Esophagus (tissue), 2 donors: ENCODE results near the gene ARPC1A. TPM values are rescaled to one million over a fixed set of nuclear protein-coding genes. Genes with fewer than 3 reads are reported as not detected.

ENCODE experiments used
- H3K27ac ChIP-seq, 2 donors: one replicate each; pipeline ENCODE4 v1.5.1; 2013; ENCODE audit warnings: low read depth in 2 of 2, mild to moderate bottlenecking in 2 of 2, inconsistent platforms in 1 of 2, low read length in 1 of 2, moderate library complexity in 1 of 2
- H3K27me3 ChIP-seq, 2 donors: one replicate each; pipeline ENCODE4 v1.6.1; 2013; ENCODE audit warnings: low read length in 2 of 2, control low read depth in 1 of 2, mild to moderate bottlenecking in 1 of 2; ENCODE audit not compliant: insufficient read depth in 2 of 2, control insufficient read depth in 1 of 2
- H3K36me3 ChIP-seq, 2 donors: one replicate each; pipeline ENCODE4 v1.6.1; 2013; ENCODE audit warnings: low read length in 1 of 2; ENCODE audit not compliant: control insufficient read depth in 2 of 2, insufficient read depth in 2 of 2
- H3K4me1 ChIP-seq, 2 donors: one replicate each; pipeline ENCODE4 v1.6.1; 2013; ENCODE audit warnings: low read length in 1 of 2; ENCODE audit not compliant: control insufficient read depth in 2 of 2, insufficient read depth in 2 of 2
- H3K4me3 ChIP-seq, 2 donors: one replicate each; pipeline ENCODE4 v1.5.1; 2013; ENCODE audit warnings: low read length in 2 of 2, mild to moderate bottlenecking in 2 of 2, low read depth in 1 of 2, moderate library complexity in 1 of 2
- H3K9me3 ChIP-seq, 2 donors: one replicate each; pipeline ENCODE4 v1.6.1; 2013; ENCODE audit warnings: mild to moderate bottlenecking in 2 of 2, low read depth in 1 of 2, low read length in 1 of 2, moderate library complexity in 1 of 2; ENCODE audit not compliant: control insufficient read depth in 2 of 2, insufficient read depth in 1 of 2
- WGBS, 2 donors: extraction: QIAGEN DNeasy Blood & Tissue Kit; methylation state at CpG; one replicate each; pipeline ENCODE4 v1.1.7; 2013; 5-methylcytosine and 5-hydroxymethylcytosine counted together
- polyA plus RNA-seq, 2 donors: library from polyadenylated mRNA; stranded (reverse); fragments of 200-250 nt; gene quantifications; one replicate each; pipeline ENCODE4 v1.2.3, GENCODE V29; 2013
- donor health status: healthy with polysubstance abuse.
- donor health status: Bipolar disorder and iron deficiency.

The ARPC1A gene
- polyA plus RNA-seq, 2 donors = 150 to 209 TPM

DNA sequence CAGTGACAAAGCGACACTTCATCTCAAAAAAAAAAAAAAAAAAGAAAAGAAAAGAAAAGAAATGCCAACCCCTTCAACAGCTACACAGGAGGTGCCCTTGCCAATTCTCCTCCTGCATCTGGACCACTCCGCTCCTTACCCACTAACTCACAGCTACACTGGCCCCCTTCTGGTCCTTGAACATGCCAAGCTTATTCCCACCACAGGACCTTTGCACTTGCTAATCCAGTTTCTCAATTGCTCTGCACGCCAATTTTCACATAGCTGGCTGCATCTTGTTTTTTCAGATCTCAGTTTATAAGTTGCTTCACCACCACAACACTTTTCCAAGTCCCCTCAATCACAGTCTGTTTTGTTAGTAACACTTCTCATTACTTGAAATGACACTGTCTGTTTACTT is 77.2 kb downstream of the ARPC1A start:
- no peaks in the 10 kb centered on the region for H3K27me3 ChIP-seq
- H3K4me3 ChIP-seq = no peak overlapping the region
- 94 to 98% methylated on average over 2 to 3 of the region's 3 CpGs for WGBS, 2 donors
- peaks cover 22 to 47% of the 10 kb centered on the region in 2 donors for H3K36me3 ChIP-seq
- no peak overlapping the region for H3K27ac ChIP-seq
- H3K4me1 ChIP-seq = peaks cover 3 to 6% of the 10 kb centered on the region in 2 donors
- H3K9me3 ChIP-seq = no peaks in the 10 kb centered on the region

DNA sequence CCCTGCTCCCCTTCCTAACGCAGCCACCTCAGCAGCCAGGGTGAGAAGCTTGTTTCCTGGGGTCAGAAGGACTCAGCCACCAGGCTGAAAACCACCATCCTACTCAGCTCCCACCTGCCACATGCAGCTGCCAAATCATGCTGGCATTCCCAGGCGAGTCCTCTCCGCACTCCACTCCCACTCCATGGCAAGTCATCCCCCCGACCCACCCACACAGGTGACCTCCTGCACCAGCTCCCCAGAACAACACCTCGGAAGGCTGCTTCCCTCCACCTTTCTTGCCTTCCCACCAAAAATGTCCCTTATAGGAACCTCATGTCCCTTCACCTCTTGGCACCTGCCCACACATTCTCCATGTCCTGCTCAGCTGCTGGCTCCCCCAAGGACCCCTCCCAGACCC is 78.1 kb downstream of the ARPC1A start:
- peaks cover 22 to 41% of the 10 kb centered on the region in 2 donors for H3K36me3 ChIP-seq
- H3K4me1 ChIP-seq = peaks cover 3 to 6% of the 10 kb centered on the region in 2 donors
- H3K4me3 ChIP-seq = no peak overlapping the region
- H3K9me3 ChIP-seq = no peaks in the 10 kb centered on the region
- H3K27me3 ChIP-seq = no peaks in the 10 kb centered on the region
- 86 to 91% methylated on average over 5 of the region's 5 CpGs for WGBS, 2 donors
- no peak overlapping the region for H3K27ac ChIP-seq

DNA sequence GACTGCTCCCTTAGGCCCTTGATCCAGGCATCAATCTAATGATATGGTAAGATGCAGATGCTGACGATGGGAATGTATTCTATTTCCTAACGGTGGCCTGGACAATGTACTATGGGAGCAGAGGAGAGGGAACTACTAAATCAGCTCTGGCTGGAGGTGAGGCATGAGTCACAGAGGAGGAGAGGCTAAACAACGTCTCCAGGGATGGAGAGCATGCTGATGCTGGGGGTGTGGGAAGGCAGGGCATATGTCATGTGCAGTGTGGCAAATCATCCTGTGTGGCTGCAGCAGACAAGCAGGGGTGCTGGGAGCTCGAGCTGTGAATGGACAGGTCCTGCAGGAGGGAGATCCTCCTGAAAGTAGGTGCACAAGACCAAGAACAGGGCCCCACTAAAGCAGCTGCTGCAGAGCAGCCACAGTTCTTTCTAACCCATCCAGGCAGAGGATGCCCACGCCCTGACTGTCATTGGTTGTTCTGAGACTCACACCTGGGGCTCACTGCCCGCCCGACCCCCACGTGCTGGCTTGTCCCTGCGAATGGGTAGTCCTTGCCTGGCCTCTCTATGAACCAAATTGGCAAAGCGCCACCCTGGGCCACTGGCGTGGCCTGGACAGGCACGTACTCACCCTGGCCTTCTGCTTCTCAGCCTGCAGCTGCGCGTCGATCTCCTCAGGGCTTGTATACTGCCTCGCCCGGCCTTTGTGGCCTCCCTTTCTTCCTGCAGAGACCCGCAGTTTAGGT is 78.7 kb downstream of the ARPC1A start:
- 70 to 75% methylated on average over 18 of the region's 18 CpGs for WGBS, 2 donors
- H3K4me3 ChIP-seq = no peak overlapping the region
- peaks cover 3 to 6% of the 10 kb centered on the region in 2 donors for H3K4me1 ChIP-seq
- H3K36me3 ChIP-seq = peaks cover 16 to 35% of the 10 kb centered on the region in 2 donors
- no peak overlapping the region for H3K27ac ChIP-seq
- no peaks in the 10 kb centered on the region for H3K27me3 ChIP-seq
- H3K9me3 ChIP-seq = no peaks in the 10 kb centered on the region

DNA sequence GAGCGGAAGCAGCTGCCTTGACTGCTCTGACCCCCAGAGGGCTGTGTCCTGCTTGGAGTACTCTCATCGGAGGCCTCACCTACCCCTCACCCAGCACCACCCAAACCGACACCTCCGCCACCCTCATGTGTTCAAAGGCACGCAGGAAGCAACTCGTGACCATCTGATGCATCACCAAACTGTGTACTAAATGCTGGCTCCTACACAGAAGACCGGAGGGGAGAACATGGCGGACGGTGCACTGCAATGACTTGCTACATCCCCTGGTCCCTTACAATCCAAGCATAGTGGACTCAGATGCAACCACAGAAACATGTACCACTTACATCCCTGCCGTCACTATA is 79.3 kb downstream of the ARPC1A start:
- H3K36me3 ChIP-seq = peaks cover 13 to 29% of the 10 kb centered on the region in 2 donors
- no peaks in the 10 kb centered on the region for H3K27me3 ChIP-seq
- no peak overlapping the region for H3K4me3 ChIP-seq
- no peak overlapping the region for H3K27ac ChIP-seq
- H3K4me1 ChIP-seq = peaks cover 3 to 6% of the 10 kb centered on the region in 2 donors
- no peaks in the 10 kb centered on the region for H3K9me3 ChIP-seq
- WGBS, 2 donors = 90 to 94% methylated on average over 10 of the region's 10 CpGs

DNA sequence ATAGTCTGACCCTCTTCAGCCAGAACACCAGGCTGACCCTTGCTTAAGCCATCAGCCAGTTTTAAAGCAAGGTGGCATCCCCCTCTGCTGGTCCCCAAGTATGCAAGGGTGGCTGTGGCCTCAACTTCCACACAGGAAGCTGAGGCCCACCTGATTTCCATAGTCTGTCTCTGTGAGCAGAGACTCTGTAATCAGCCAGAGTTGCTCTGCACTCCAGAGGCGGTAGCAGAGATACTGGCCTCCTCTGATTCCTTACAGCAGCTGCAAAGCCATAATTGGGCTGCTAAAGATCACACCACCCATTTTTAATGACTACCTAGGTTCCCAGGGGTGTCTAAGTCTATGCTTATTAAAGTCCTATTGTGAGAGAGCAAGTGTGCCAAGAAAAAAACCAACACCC is 80.9 kb downstream of the ARPC1A start:
- Histone ChIP-seq H3K27ac (no peak overlapping the region), H3K4me1 (peaks cover 3 to 6% of the 10 kb centered on the region in 2 donors), H3K9me3 (no peaks in the 10 kb centered on the region), H3K27me3 (no peaks in the 10 kb centered on the region), H3K36me3 (peaks cover 3 to 19% of the 10 kb centered on the region in 2 donors), H3K4me3 (no peak overlapping the region)
- 63 to 75% methylated on average over 1 of the region's 1 CpG for WGBS, 2 donors

DNA sequence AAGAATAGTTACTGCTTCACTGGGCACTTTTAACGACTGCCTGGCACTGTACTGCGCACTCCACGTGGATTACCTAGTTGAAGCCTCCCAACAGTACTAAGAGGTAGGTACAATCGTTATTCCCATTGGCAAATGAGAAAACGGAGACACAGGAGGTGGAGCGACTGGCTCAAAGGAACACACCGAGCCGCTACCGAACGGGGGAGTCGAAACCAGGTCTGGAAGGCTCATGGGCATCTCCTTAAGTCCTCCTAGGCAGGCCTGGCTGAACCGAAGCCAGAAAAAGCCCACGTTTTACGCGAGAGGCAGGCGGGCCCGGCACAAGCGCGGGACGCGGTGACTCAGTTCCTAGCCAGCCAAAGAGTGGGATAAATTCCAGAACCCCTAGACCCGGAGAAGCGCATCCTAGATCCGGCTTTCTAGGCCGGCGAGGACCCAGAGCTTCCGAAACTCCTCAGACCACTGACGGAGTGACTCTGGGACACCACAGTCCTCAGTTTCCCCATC is 82.2 kb downstream of the ARPC1A start:
- H3K9me3 ChIP-seq = no peaks in the 10 kb centered on the region
- peaks cover 3 to 19% of the 10 kb centered on the region in 2 donors for H3K36me3 ChIP-seq
- H3K27me3 ChIP-seq = no peaks in the 10 kb centered on the region
- peaks cover 3 to 6% of the 10 kb centered on the region in 2 donors for H3K4me1 ChIP-seq
- peak overlapping the region; percentile 91 to 98 for H3K27ac ChIP-seq
- 0% methylated on average over 28 of the region's 28 CpGs for WGBS, 2 donors
- H3K4me3 ChIP-seq = peak overlapping the region; percentile 78 to 90

DNA sequence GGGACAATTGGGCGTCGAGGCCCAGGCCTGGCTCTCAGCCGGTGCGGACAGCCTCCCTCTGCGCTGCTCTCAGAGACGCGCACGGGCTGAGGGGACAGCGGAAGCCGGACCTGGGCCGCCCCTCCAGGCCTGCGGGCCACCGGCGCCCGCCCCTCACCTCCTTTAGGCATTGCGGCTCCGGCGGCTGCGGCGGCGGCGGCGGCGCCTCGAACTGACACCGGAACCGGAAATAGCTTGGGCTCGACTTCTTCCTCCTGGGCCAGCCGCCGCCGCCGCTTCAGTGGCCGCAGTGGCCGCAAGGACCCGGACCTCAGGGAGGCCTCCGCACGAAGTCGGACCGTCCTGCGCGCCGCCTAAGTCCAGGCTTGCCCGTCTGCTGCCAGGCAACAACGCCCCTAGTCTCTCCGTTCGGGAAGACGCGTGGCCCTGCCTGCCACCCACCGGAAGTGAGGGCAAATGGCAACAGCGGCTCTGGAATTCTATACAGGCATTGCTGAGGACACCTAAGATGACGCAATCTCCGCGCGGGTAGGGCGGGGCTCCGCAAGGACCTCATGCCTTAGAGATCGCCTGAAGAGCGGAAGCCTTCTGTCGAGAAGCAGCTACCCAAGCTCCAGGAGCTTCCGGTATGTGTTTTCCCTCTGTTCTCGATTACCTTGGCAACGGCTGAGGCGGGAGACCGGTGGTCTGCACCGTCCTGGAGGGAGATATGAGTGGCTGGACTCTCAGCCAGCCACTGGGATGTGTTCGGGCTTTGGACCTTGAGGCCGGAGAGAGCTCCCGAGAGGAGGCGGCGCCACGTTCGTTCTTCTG is 82.9 kb downstream of the ARPC1A start, which contains the start of the genes BUD31 and PDAP1:
BUD31 (plus strand) TSS at position 591 of the 813 bp plus-strand sequence. CDS start 2,124 bp downstream, outside the sequence.
PDAP1 (minus strand) TSS at position 219 of the 813 bp plus-strand sequence; CDS start at position 170, 49 bp downstream.
- Histone ChIP-seq H3K4me1 (peaks cover 3 to 6% of the 10 kb centered on the region in 2 donors), H3K27me3 (no peaks in the 10 kb centered on the region), H3K36me3 (peaks cover 3 to 15% of the 10 kb centered on the region in 2 donors), H3K27ac (peak within 1 kb of the TSS; percentile 91 to 98), H3K4me3 (peak within 1 kb of the TSS; percentile 78 to 90), H3K9me3 (no peaks in the 10 kb centered on the region)
- 0% methylated on average over 71 to 72 of the region's 72 CpGs for WGBS, 2 donors

DNA sequence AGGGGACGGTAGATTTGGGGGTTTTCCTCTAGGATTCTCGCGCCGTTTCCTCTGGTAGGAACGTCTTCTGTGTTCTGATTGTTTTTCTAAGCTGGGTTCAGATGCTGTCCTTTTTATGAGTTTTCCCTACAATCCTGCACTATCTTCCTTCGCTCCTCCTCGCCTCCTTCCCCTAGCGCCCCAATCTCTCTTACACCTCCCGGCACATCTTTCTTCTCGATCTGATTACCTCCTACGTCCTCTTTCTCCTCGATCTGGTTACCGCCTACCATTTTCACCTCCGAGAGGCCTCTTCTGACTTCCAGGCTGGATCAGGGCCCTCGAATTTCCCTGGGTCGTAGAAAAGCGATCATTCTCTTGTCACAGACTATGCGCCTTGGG is 83.5 kb downstream of the ARPC1A start:
- 0 to 1% methylated on average over 18 of the region's 18 CpGs for WGBS, 2 donors
- H3K9me3 ChIP-seq = no peaks in the 10 kb centered on the region
- H3K36me3 ChIP-seq = peaks cover 3 to 10% of the 10 kb centered on the region in 2 donors
- peak overlapping the region; percentile 91 to 98 for H3K27ac ChIP-seq
- peak overlapping the region; percentile 78 to 90 for H3K4me3 ChIP-seq
- H3K4me1 ChIP-seq = peaks cover 3 to 6% of the 10 kb centered on the region in 2 donors
- H3K27me3 ChIP-seq = no peaks in the 10 kb centered on the region

DNA sequence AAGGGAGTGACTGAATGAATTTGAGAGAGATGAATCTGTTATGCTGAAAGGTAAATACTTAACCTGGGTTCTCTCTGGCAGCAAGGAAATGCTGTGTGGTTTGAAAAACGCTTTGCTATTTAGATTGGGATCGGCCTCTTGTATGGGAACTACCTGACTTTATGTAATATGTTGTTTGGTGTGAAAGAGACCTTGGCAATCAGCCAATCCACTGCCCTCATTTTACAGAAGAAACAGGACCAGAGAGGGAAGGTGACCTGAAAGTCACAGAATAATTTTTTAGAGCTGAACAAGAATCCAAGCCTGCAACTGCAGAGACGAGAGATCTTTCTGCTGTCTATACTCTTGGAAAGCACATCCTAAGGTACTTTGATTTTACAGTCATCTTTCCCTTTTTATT is 84.1 kb downstream of the ARPC1A start:
- 23 to 34% methylated on average over 3 of the region's 3 CpGs for WGBS, 2 donors
- peaks cover 3% of the 10 kb centered on the region in 2 donors for H3K4me1 ChIP-seq
- H3K27ac ChIP-seq = peak overlapping the region in 1 of 2 donors; percentile 91

More for the DNA sequence above, 84.1 kb downstream of the ARPC1A start:
- no peaks in the 10 kb centered on the region for H3K9me3 ChIP-seq
- no peaks in the 10 kb centered on the region for H3K27me3 ChIP-seq
- H3K4me3 ChIP-seq = peak overlapping the region; percentile 78 to 90
- H3K36me3 ChIP-seq = peaks cover 0 to 5% of the 10 kb centered on the region in 2 donors
